ENCODE results near the gene CEP112. TPM values are rescaled to one million over a fixed set of nuclear protein-coding genes. Genes with fewer than 3 reads are reported as not detected.

Gene CEP112
- total and polyA plus RNA-seq, 2 of the 13 experiments (the other 11 are each of a cell fraction or from before 2014, with no cell fraction given), result 1.2 to 3.4 TPM

DNA sequence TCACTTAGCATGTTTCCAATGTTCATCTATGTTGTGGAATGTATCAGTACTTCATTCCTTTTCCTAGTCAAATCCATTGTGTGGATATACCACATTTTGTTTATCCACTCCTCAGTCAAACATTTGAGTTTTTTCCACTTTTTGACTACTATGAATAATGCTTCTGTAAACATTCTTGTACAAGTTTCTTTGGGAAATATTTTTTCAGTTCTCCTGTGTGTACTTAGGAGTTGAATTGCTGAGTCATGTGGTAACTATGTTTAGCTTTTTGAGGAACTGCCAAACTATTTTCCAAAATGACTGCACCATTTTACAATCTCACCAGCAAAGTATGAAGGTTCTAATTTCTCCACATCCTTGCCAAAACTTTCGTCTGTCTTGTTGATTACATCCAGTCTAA is 406.8 kb downstream of the CEP112 start (continued):
- TF ChIP-seq, protein P1, sequence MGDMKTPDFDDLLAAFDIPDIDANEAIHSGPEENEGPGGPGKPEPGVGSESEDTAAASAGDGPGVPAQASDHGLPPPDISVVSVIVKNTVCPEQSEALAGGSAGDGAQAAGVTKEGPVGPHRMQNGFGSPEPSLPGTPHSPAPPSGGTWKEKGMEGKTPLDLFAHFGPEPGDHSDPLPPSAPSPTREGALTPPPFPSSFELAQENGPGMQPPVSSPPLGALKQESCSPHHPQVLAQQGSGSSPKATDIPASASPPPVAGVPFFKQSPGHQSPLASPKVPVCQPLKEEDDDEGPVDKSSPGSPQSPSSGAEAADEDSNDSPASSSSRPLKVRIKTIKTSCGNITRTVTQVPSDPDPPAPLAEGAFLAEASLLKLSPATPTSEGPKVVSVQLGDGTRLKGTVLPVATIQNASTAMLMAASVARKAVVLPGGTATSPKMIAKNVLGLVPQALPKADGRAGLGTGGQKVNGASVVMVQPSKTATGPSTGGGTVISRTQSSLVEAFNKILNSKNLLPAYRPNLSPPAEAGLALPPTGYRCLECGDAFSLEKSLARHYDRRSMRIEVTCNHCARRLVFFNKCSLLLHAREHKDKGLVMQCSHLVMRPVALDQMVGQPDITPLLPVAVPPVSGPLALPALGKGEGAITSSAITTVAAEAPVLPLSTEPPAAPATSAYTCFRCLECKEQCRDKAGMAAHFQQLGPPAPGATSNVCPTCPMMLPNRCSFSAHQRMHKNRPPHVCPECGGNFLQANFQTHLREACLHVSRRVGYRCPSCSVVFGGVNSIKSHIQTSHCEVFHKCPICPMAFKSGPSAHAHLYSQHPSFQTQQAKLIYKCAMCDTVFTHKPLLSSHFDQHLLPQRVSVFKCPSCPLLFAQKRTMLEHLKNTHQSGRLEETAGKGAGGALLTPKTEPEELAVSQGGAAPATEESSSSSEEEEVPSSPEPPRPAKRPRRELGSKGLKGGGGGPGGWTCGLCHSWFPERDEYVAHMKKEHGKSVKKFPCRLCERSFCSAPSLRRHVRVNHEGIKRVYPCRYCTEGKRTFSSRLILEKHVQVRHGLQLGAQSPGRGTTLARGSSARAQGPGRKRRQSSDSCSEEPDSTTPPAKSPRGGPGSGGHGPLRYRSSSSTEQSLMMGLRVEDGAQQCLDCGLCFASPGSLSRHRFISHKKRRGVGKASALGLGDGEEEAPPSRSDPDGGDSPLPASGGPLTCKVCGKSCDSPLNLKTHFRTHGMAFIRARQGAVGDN (CRISPR knock-in tag; IDR thresholded peaks at IDR 0.05), result no peak
- no peak for TF ChIP-seq HMG20B (CRISPR knock-in tag; conservative IDR thresholded peaks at IDR 0.05)
- no peak for TF ChIP-seq ZNF282 (IDR thresholded peaks at IDR 0.05; ENCODE audit: partially characterized antibody)
- TF ChIP-seq ZBTB3 (CRISPR knock-in tag; IDR thresholded peaks at IDR 0.05; ENCODE audit: borderline replicate concordance, low read depth), result no peak
- TF ChIP-seq STAT6 (CRISPR knock-in tag; IDR thresholded peaks at IDR 0.05; ENCODE audit: borderline replicate concordance), result no peak
- no peak for TF ChIP-seq ZNF557 (CRISPR knock-in tag; IDR thresholded peaks at IDR 0.05)
- no peak; the same call in 1 of the 2 replicates for TF ChIP-seq DPF2 (CRISPR knock-in tag; IDR thresholded peaks at IDR 0.05; ENCODE audit: borderline replicate concordance, low read depth)
- TF ChIP-seq SRSF1 (optimal IDR thresholded peaks at IDR 0.05; ENCODE audit: low read depth, low read length), result no peak
- no peak for TF ChIP-seq ZNF678 (CRISPR knock-in tag; IDR thresholded peaks at IDR 0.05)
- TF ChIP-seq RXRB (CRISPR knock-in tag; IDR thresholded peaks at IDR 0.05; ENCODE audit: borderline replicate concordance), result peak; percentile 80
- TF ChIP-seq MEIS2 (CRISPR knock-in tag; IDR thresholded peaks at IDR 0.05), result no peak
- no peak for TF ChIP-seq MIER2 (CRISPR knock-in tag; IDR thresholded peaks at IDR 0.05)
- TF ChIP-seq RBM39 (IDR thresholded peaks at IDR 0.05; ENCODE audit: low read depth, low read length, poor library complexity, severe bottlenecking), result no peak
- TF ChIP-seq, protein P2, sequence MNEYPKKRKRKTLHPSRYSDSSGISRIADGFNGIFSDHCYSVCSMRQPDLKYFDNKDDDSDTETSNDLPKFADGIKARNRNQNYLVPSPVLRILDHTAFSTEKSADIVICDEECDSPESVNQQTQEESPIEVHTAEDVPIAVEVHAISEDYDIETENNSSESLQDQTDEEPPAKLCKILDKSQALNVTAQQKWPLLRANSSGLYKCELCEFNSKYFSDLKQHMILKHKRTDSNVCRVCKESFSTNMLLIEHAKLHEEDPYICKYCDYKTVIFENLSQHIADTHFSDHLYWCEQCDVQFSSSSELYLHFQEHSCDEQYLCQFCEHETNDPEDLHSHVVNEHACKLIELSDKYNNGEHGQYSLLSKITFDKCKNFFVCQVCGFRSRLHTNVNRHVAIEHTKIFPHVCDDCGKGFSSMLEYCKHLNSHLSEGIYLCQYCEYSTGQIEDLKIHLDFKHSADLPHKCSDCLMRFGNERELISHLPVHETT (CRISPR knock-in tag; conservative IDR thresholded peaks at IDR 0.05), result no peak
- no peak for TF ChIP-seq ZNF574 (CRISPR knock-in tag; IDR thresholded peaks at IDR 0.05)
- no peak for TF ChIP-seq ZNF275 (CRISPR knock-in tag; IDR thresholded peaks at IDR 0.05; ENCODE audit: borderline replicate concordance)
- peak; percentile 72 for TF ChIP-seq TCF7 (IDR thresholded peaks at IDR 0.05; ENCODE audit: low read depth)
- TF ChIP-seq ZNF543 (CRISPR knock-in tag; IDR thresholded peaks at IDR 0.05), result no peak

All from HepG2 (cell line).